OCI-LY3 (cell line): Measurements from ENCODE around the gene PLA2G4A.

Source experiments
- H2AFZ ChIP-seq: fragments of 200-600, 300-600 bp; shearing (Covaris generic); 2 replicates; pipeline ENCODE4 v1.6.0; 2014; ENCODE audit warnings: antibody characterized with exemption, low read depth, low read length
- H3K27ac ChIP-seq: fragments of 200-600, 300-600 bp; sonication (generic); 2 replicates; pipeline ENCODE4 v1.5.1; 2014; ENCODE audit warnings: mild to moderate bottlenecking, low read length, moderate library complexity, mixed read lengths
- H3K27me3 ChIP-seq: fragments of 200-600, 300-600 bp; sonication (generic); 2 replicates; pipeline ENCODE4 v1.6.1; 2014; ENCODE audit warnings: low read depth, low read length, mixed read lengths
- H3K36me3 ChIP-seq: fragments of 200-600, 300-600 bp; sonication (generic); replicated peaks from 2 replicates; pipeline ENCODE3; 2014; ENCODE audit warnings: low read depth, low read length, mixed read lengths
- H3K4me1 ChIP-seq: fragments of 300-600, 200-600 bp; sonication (generic); 2 replicates; pipeline ENCODE4 v1.6.1; 2014; ENCODE audit warnings: low read length, mixed read lengths
- H3K4me2 ChIP-seq: fragments of 200-600, 300-600 bp; sonication (generic); 2 replicates; pipeline ENCODE4 v1.6.1; 2014; ENCODE audit warnings: low read length, mixed read lengths
- H3K4me3 ChIP-seq: fragments of 300-600, 200-600 bp; sonication (generic); 2 replicates; pipeline ENCODE4 v1.5.1; 2014; ENCODE audit warnings: antibody characterized with exemption, mild to moderate bottlenecking, low read length, moderate library complexity
- H3K79me2 ChIP-seq: fragments of 300-600, 200-600 bp; shearing (Covaris generic); 2 replicates; pipeline ENCODE4 v1.6.1; 2014; ENCODE audit warnings: mild to moderate bottlenecking, low read length, mixed read lengths
- H3K9ac ChIP-seq: fragments of 300-600, 200-600 bp; shearing (Covaris generic); 2 replicates; pipeline ENCODE4 v1.6.0; 2014; ENCODE audit warnings: mild to moderate bottlenecking, low read length, moderate library complexity
- H3K9me3 ChIP-seq: fragments of 200-600, 300-600 bp; shearing (Covaris generic); 2 replicates; pipeline ENCODE4 v1.6.1; 2014; ENCODE audit warnings: low read length, mixed read lengths; ENCODE audit not compliant: insufficient read depth
- H4K20me1 ChIP-seq: fragments of 200-600, 300-600 bp; sonication (generic); 2 replicates; pipeline ENCODE4 v1.6.1; 2016; ENCODE audit warnings: low read length, mixed read lengths; ENCODE audit not compliant: insufficient read depth
- CTCF ChIP-seq: fragments of 200-600, 300-600 bp; sonication (generic); IDR thresholded peaks from 2 replicates; pipeline ENCODE4 v1.5.1; 2014; ENCODE audit warnings: antibody characterized with exemption, low read length, low read depth
- EZH2phosphoT487 ChIP-seq: fragments of 200-600 bp; shearing (Covaris generic); IDR thresholded peaks from 2 replicates; pipeline ENCODE4 v1.6.1; 2018; ENCODE audit warnings: antibody characterized with exemption, mixed run types, low read depth

The PLA2G4A gene

GRCh38 chr1:186804679-186805078 is 24.1 kb upstream of the PLA2G4A start:
- peaks cover 11% of the 10 kb centered on the region for H3K4me1 ChIP-seq

GRCh38 chr1:186806477-186806876 is 22.3 kb upstream of the PLA2G4A start:
- Histone ChIP-seq H3K27ac (no peak overlapping the region), H3K27me3 (no peaks in the 10 kb centered on the region), H3K4me2 (no peak overlapping the region), H3K4me3 (no peak overlapping the region), H3K36me3 (no peaks in the 10 kb centered on the region), H3K79me2 (no peaks in the 10 kb centered on the region), H3K9ac (no peak overlapping the region), H4K20me1 (no peaks in the 10 kb centered on the region), H3K9me3 (no peaks in the 10 kb centered on the region), H2AFZ (no peak overlapping the region), H3K4me1 (peaks cover 6% of the 10 kb centered on the region)
- TF ChIP-seq CTCF, result peak; percentile 97
- no peak for TF ChIP-seq EZH2phosphoT487

More at GRCh38 chr1:186804679-186805078, 24.1 kb upstream of the PLA2G4A start:
- no peaks in the 10 kb centered on the region for H4K20me1 ChIP-seq
- H3K27me3 ChIP-seq, result no peaks in the 10 kb centered on the region
- no peaks in the 10 kb centered on the region for H3K36me3 ChIP-seq
- no peak overlapping the region for H3K27ac ChIP-seq
- H3K79me2 ChIP-seq, result no peaks in the 10 kb centered on the region
- TF ChIP-seq EZH2phosphoT487 (no peak), CTCF (no peak)
- no peak overlapping the region for H3K9ac ChIP-seq
- no peak overlapping the region for H3K4me3 ChIP-seq
- H2AFZ ChIP-seq, result no peak overlapping the region
- H3K4me2 ChIP-seq, result no peak overlapping the region
- H3K9me3 ChIP-seq, result no peaks in the 10 kb centered on the region

- Histone ChIP-seq H4K20me1 (no peaks in the 10 kb centered on the region), H3K9ac (no peak overlapping the region), H3K4me3 (no peak overlapping the region), H3K4me2 (no peak overlapping the region), H3K27ac (no peak overlapping the region), H3K9me3 (no peaks in the 10 kb centered on the region), H3K4me1 (peaks cover 6% of the 10 kb centered on the region), H3K27me3 (no peaks in the 10 kb centered on the region), H2AFZ (no peak overlapping the region), H3K79me2 (no peaks in the 10 kb centered on the region), H3K36me3 (no peaks in the 10 kb centered on the region)
- no peak for TF ChIP-seq EZH2phosphoT487
- no peak for TF ChIP-seq CTCF
Observed at GRCh38 chr1:186807163-186807562, 21.6 kb upstream of the PLA2G4A start.

- Histone ChIP-seq H3K4me1 (peaks cover 15% of the 10 kb centered on the region), H3K79me2 (no peaks in the 10 kb centered on the region), H3K27ac (no peak overlapping the region), H3K36me3 (no peaks in the 10 kb centered on the region), H3K4me2 (no peak overlapping the region), H3K4me3 (no peak overlapping the region), H4K20me1 (no peaks in the 10 kb centered on the region), H3K27me3 (no peaks in the 10 kb centered on the region), H3K9me3 (no peaks in the 10 kb centered on the region), H2AFZ (no peak overlapping the region), H3K9ac (no peak overlapping the region)
- TF ChIP-seq CTCF, result no peak
- no peak for TF ChIP-seq EZH2phosphoT487
Observed at GRCh38 chr1:186811892-186812291, 16.9 kb upstream of the PLA2G4A start.
